HPDE6-E6E7 (cell line): ENCODE measurements around the gene CHST3.
"Not testable (repeated sequence)": the region's sequence is repeated elsewhere in the genome, so short reads cannot be mapped to it uniquely, and the experiment has no call there.

Experiments
- DNase-seq: peaks from one replicate; pipeline ENCODE4 v3.0.0; 2011; ENCODE audit warnings: missing footprints; ENCODE audit errors: extremely low spot score

Gene CHST3

GRCh38 chr10:71973777-71974488, 9.7 kb downstream of the CHST3 start:
- no peak for DNase-seq

GRCh38 chr10:71974489-71975021, 10.4 kb downstream of the CHST3 start:
- no peak for DNase-seq

- DNase-seq = no peak
Observed at GRCh38 chr10:71975087-71975870, 11.1 kb downstream of the CHST3 start.

- no peak for DNase-seq
Observed at GRCh38 chr10:71975871-71976725, 11.9 kb downstream of the CHST3 start.

- DNase-seq = not testable (repeated sequence)
Observed at GRCh38 chr10:71977614-71977903, 13.4 kb downstream of the CHST3 start.

DNA sequence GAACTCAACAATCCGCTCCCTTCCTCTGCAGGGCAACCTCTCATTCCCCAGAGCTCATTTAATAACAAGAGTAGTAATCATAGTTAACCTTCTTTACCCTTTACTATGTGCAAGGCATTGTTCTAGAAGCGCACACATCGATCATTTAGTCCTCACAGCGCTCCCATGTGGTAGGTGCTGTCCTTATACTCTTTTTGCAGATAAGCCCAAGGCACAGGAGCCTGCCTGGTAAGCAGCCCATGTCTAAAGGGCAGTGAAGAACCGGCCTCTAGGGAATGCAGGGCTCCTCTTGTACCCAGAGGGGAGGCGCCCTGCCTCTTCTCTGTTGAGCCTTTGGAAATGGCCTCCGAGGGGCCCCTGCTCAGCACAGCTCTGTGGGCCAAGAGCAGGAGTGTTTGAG, 14.3 kb downstream of the CHST3 start:
- DNase-seq = no peak

- DNase-seq = no peak
Observed at GRCh38 chr10:71978988-71979691, 14.9 kb downstream of the CHST3 start.

- DNase-seq = no peak
Observed at GRCh38 chr10:71979692-71980062, 15.5 kb downstream of the CHST3 start.

GRCh38 chr10:71980181-71981014, 16.2 kb downstream of the CHST3 start:
- DNase-seq = no peak

DNA sequence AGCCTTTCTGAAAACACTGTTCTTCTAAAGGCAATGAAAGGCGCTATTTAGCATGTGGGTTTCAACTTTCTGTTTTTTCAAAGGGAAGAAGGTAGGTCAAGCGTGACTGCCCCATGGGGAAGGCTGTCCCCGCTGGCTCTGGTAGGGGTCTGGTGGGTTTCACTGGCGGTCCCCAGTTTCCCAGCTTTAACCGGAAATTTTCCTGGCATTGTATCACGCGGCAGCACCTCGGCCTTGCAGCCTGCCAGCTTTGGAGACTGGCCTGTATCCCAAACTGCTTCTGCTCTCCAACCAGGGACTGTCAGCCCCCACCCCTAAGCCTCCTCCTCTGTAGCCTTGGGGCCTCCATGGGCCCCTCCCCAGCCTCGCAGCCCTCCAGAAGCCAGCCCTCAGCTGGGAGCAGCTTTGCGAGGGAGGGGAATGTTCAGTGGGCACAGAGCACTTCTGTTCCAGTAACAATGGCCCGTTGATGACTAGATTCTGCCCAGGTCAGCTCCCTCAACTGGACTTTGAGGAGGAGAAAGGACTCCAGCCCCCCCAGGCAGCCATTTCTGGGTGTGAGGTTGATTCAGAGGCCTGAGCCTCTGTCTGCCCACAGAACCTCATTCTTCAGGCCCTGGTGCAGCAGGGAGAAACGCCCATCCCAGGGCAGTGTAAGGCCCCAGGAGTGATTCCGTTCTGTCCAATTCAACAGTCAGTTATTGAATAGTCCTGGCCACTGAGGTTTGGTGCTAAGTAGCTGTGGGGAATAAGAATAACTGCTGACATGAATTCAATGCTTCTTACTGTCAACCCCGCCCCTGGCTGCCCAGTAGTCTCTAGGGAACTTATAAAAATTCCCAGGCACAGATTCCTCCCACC, 17.1 kb downstream of the CHST3 start:
- no peak for DNase-seq

GRCh38 chr10:71981876-71982230, 17.7 kb downstream of the CHST3 start:
- no peak for DNase-seq

DNA sequence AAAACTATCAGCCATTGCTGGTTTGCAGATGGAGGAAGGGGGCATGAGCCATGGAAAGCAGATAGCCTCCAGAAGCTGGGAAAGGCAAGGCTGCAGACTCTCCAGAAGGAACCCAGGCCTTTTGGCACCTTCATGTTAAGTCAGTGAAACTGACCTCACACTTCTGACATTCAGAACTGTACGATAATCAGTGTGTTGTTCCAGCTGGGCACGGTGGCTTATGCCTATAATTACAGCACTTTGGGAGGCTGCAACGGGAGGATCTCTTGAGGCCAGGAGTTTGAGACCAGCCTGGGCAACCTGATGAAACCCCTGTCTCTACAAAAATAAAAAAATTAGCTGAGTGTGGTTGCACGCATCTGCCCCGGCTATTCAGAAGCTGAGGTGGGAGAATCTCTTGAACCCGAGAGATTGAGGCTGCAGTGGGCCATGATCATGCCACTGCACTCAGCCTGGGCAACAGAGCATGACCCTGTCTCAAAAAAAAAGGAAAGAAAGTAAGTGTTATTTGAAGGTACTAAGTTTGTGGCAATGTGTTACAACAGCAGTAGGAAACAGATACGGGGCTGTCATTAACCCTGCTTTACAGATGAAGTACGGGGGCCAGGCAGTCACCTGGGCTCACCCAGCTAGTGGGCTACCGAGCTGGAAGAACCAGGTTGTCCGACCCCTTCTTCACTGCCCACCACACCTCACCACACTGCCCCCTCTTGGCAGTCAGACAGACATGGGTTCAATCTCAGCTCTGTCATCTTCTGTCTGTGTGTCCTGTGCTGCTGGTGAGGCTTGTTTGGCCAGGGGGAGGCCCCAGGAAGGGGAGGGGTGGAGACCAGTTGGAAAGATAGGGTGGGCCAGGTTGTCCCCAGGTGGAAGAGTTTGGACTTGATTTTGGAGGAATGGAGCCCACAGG, 18.3 kb downstream of the CHST3 start:
- DNase-seq = no peak

GRCh38 chr10:71984126-71984808, 20.1 kb downstream of the CHST3 start:
- no peak for DNase-seq

DNA sequence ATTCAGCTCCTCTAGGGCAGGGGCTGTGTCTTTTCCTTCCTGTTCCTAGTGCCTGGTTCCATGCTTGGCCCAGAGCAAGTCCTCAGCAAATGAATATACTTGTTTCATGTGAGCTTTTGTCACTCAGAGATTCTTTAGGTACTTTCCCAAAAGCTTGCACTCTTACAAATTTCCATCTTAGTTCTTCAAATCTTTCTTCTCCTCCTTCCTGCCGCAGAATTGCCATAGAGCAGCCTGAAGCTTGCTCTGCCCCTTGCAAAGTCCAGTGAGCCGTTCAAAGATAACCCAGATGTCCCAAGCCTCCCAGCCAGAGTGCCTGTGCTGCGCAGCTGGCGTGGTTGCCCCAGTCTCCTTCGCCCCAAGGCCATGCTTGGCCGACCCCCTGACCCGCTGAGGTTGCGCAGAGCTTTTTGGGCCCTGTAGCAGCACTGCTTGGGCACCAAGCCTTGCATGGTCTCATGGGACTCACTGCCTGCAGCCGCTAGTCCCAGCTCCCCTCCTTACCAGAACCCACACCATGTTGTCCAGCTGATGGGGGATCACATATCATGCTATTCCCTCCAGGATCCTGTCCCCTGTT, 20.7 kb downstream of the CHST3 start:
- DNase-seq = no peak

DNA sequence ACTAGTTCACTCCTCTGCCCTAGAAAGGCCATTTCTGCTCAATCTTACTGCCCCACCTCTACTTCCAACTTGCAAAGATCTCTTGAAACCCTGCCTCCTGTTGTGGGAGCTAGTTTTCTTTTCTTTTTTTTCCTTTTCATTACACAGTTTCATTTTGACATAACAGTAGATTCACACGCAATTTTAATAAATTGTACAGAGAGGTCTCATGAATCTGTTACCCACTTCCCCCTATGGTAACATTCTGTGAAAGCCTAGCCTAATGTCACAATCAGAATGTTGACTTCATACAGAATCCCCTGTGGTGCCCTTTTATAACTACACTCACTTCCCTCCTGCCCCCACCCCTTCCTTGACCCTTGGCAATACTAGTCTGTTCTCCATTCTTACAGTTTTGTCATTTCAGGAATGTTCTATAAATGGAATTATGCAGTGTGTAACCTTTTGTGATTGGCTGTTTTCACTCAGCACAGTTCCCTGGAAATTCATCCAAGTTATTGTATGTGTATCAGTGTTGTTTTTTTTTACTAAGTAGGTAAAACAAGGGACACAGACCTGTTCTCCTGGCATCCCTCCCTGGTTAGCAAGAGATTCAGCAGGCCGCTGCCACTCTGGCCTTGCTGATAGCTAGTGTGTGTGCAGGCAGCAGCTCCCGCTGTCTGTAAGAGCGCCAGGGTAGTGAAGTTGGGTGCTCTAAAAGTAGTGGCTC, 21.5 kb downstream of the CHST3 start:
- DNase-seq = no peak

DNA sequence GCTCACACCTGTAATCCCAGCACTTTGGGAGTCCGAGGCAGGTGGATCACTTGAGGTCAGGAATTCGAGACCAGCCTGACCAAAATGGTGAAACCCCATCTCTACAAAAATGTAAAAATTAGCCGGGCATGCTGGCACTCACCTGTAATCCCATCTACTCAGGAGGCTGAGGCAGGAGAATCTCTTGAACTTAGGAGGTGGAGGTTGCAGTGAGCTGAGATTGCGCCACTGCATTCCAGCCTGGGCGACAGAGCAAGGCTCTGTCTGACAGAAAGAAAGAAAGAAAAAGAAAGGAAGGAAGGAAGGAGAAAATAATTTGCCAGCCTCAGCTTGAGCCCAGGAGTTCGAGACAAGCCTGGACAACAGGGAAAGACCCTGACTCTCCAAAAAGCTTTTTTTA, 24.7 kb downstream of the CHST3 start:
- not testable (repeated sequence) for DNase-seq
